Islet precursor cell (in vitro differentiated cells): ENCODE data around the gene EHD3.

Source experiments
- DNase-seq: peaks from one replicate; pipeline ENCODE4 v3.0.0-alpha.2; 2018

The EHD3 gene

GRCh38 chr2:31294196-31294595, 60.2 kb downstream of the EHD3 start:
- peak; percentile 43 for DNase-seq

GRCh38 chr2:31296641-31297287, 62.8 kb downstream of the EHD3 start:
- DNase-seq = peak; percentile 47

DNA sequence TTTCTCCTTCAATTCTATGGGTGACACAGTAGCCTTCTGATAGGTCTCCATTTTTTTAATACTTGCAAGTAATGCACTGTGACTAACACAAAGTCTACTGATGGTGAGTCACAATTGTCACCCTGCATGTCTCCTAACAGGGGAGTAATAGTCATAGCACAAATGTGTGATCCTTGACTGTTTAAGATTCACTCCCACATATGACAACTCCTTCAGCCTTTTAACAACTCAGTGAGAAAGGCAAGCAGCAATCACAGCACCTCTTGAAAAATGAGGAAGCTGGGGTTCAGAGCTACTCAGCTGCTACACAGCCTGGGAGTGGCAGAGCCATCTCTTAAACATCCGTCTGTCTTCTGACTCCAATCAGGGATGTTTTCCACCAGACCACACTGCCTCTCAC, 63.8 kb downstream of the EHD3 start:
- peak; percentile 42 for DNase-seq

DNA sequence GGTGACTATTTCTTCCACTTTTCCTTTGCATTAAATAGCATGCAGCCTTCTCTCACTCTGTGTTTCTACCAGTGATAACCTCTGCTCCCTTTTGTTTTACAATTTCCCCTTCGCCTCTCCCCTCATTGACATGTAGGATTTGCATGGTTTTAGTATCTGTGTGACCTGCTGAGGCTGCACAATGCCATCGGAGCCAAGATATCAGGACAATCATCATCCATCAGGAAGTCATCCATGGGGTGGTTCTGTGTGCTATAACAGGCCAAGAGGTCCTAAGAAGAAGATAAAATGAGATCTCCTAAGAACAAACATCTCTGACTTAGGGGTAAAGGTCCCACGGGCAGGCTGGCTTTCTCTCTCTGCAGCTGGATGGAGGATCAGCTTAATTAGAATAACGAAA, 65.6 kb downstream of the EHD3 start:
- DNase-seq = no peak

DNA sequence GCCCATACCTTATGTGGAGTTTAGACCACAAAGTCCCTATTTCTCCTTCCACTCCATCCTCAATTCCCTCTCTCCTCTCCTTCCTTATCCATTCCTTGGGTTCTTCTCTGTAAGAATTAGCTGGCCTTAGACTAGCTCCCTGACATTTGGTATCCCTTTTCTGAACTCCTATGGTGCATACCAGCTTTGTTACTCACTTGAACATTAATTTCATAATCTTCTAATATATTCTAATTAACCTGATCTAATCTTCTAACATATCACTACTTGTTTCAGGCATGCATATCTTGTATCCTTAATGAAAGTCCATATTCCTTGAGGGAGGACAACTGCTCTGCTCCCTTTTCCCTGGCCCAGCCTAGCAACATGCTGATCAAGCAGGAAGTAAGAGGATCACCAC, 66.4 kb downstream of the EHD3 start:
- no peak for DNase-seq

DNA sequence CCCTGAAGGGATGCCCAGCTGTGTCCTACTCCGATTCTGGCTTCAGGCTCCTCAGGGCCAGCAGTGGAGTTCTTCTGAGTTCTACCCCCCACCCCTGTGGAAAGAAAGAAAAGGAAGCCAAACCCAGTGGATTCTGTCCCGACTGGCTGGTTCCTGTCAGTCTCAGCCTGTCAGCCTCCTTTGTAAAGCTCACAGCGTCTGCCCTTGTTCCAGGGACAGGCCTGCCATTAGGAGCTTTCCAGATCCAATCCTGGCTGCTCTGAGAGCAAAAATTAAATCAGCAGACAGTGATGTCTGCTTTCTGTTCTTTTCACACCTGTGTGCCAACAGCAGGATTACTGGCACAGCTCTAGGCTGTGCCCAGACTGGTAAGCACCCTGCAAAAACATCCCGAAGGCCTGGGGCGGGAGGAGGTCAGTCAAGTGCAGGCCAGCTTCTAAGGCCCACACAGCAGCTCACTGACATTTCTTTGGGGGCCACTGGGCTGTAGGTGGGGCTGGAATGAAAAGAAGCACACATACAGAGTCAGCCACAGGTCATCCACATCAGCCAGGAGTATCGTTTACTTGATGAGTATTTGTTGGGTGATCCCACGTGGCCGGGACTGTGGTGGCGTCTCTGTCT, 69.1 kb downstream of the EHD3 start:
- peak; percentile 69 for DNase-seq

GRCh38 chr2:31304816-31305215, 70.9 kb downstream of the EHD3 start:
- peak; percentile 30 for DNase-seq

DNA sequence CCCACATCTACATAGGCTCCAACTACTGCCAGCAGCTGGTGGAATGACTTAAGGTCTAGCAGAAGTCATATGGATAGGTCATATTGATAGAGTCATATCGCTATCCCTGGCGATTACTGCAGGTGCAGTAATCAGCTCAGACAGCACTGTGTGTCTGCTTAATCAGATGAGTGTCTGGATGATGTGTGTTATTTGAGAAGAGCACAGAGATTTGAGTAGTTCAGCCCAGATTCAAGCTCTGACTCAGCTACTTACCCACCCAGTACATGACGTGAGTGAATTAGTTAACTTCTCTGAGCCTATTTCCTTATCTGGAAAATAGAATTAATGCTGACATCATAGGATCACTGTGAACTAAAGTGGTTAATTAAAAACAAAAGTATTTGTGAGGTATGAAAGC, 78.9 kb downstream of the EHD3 start:
- DNase-seq = peak; percentile 0

- peak; percentile 22 for DNase-seq
Observed at GRCh38 chr2:31314761-31315160, 80.8 kb downstream of the EHD3 start.

GRCh38 chr2:31317396-31317795, 83.4 kb downstream of the EHD3 start:
- DNase-seq = peak; percentile 17

- peak; percentile 47 for DNase-seq
Observed at GRCh38 chr2:31318361-31319336, 84.7 kb downstream of the EHD3 start.
